H1 (cell line): ENCODE data around the gene SLC19A1. TPM values are rescaled to one million over a fixed set of nuclear protein-coding genes. Genes with fewer than 3 reads are reported as not detected.

Source experiments
- BACH1 ChIP-seq: IDR thresholded peaks from 2 replicates; pipeline ENCODE4 v1.6.1; 2012; ENCODE audit warnings: low read length, improper control_type of control experiment
- CTBP2 ChIP-seq: IDR thresholded peaks from 2 replicates; pipeline ENCODE4 v1.7.0; 2011; ENCODE audit warnings: borderline replicate concordance, mild to moderate bottlenecking, moderate library complexity, mixed read lengths, low read length; ENCODE audit not compliant: insufficient read depth, insufficient read length
- MAFK ChIP-seq: IDR thresholded peaks from 2 replicates; pipeline ENCODE4 v1.6.1; 2012; ENCODE audit warnings: low read depth, mild to moderate bottlenecking, improper control_type of control experiment, low read length
- NRF1 ChIP-seq: IDR thresholded peaks from 2 replicates; pipeline ENCODE4 v1.6.1; 2011; ENCODE audit warnings: mild to moderate bottlenecking, low read depth, low read length, improper control_type of control experiment
- SUZ12 ChIP-seq: fragments of 200-600 bp; sonication (generic); IDR thresholded peaks from 2 replicates; pipeline ENCODE4 v1.6.1; 2012; ENCODE audit warnings: mild to moderate bottlenecking, inconsistent platforms, low read length, moderate library complexity, mixed read lengths
- TAF7 ChIP-seq: optimal IDR thresholded peaks from 2 replicates; pipeline ENCODE3; 2011; ENCODE audit warnings: low read depth, mild to moderate bottlenecking, inconsistent platforms, low read length, moderate library complexity, borderline replicate concordance
- ZNF274 ChIP-seq: IDR thresholded peaks from 2 replicates; pipeline ENCODE4 v1.7.0; 2012; ENCODE audit warnings: low read length, borderline replicate concordance; ENCODE audit errors: extremely low read depth
- polyA plus RNA-seq, 7 experiments: library from polyadenylated mRNA; depleted of rRNA in 3 of 7; stranded (reverse) in 5 of 7; unstranded in 2 of 7; fragments of >200 nt in 5 of 7; fragments of 200-250 nt in 2 of 7; gene quantifications; 1 replicate in 5 of 7; 2 replicates in 1 of 7; 4 replicates in 1 of 7; pipeline versions ENCODE4 v1.2.1 to v1.2.3, GENCODE V29; 2011 to 2013; ENCODE audit warnings: missing spikeins in 2 of 7, mixed read lengths in 2 of 7
- total RNA-seq: library from RNA; stranded (reverse); fragmentation: NEBNext Ultra II Directional; extraction: Animal tissue kit (Norgen Biotek cat#: 25700); gene quantifications from 2 replicates; pipeline ENCODE4 v1.2.1, GENCODE V29; 2021
- TF ChIP-seq, protein P1 (sequence below): fragments of 300-600 bp; sonication (generic); IDR thresholded peaks from 2 replicates; pipeline ENCODE4 v1.7.1; 2012; ENCODE audit warnings: low read length, moderate library complexity, mild to moderate bottlenecking, inconsistent platforms; ENCODE audit not compliant: insufficient replicate concordance
- TF ChIP-seq, protein P2 (sequence below): IDR thresholded peaks from 2 replicates; pipeline ENCODE4 v1.6.1; 2011; ENCODE audit warnings: low read depth, mild to moderate bottlenecking, low read length; ENCODE audit not compliant: insufficient read depth

Gene SLC19A1
- total and polyA plus RNA-seq, 2 of the 8 experiments (the other 6 are each of a cell fraction or from before 2014, with no cell fraction given), result 31.6 to 43.8 TPM

DNA sequence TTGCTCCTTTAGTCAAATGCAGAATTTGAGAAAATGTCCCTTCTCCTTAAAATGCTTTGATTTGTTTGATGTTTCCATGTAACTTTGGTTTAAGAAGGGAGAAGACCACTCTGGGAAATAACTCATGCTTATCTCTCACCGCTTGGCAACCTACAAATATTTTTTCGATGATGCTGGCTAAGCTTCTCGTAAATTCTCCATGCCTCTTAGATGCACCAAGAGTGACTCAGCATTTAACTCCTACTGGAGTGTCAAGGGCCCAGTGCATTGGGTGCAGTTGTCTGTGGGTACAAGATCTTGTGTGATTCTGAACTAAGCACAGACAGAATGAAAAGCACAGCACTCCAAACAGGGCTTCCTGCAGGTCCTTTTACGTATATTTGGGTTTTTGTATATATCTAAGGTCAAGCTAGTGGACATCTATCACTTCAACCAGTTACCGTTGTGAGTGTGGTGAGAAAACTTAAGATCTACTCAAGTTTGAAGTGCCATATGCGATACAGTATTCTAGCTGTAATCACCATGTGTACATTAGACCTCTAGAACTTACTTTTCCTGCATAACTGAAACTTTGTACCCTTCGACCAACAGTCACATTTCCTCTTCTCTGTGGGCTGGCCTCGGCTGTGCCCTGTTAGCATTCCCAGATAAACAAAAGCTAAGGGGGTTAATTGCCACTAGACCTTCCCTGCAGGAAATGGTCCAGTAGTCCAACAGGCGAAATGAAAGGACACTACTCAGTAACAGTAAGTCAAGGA is 81.5 kb downstream of the SLC19A1 start (continued):
- TF ChIP-seq, protein P1, sequence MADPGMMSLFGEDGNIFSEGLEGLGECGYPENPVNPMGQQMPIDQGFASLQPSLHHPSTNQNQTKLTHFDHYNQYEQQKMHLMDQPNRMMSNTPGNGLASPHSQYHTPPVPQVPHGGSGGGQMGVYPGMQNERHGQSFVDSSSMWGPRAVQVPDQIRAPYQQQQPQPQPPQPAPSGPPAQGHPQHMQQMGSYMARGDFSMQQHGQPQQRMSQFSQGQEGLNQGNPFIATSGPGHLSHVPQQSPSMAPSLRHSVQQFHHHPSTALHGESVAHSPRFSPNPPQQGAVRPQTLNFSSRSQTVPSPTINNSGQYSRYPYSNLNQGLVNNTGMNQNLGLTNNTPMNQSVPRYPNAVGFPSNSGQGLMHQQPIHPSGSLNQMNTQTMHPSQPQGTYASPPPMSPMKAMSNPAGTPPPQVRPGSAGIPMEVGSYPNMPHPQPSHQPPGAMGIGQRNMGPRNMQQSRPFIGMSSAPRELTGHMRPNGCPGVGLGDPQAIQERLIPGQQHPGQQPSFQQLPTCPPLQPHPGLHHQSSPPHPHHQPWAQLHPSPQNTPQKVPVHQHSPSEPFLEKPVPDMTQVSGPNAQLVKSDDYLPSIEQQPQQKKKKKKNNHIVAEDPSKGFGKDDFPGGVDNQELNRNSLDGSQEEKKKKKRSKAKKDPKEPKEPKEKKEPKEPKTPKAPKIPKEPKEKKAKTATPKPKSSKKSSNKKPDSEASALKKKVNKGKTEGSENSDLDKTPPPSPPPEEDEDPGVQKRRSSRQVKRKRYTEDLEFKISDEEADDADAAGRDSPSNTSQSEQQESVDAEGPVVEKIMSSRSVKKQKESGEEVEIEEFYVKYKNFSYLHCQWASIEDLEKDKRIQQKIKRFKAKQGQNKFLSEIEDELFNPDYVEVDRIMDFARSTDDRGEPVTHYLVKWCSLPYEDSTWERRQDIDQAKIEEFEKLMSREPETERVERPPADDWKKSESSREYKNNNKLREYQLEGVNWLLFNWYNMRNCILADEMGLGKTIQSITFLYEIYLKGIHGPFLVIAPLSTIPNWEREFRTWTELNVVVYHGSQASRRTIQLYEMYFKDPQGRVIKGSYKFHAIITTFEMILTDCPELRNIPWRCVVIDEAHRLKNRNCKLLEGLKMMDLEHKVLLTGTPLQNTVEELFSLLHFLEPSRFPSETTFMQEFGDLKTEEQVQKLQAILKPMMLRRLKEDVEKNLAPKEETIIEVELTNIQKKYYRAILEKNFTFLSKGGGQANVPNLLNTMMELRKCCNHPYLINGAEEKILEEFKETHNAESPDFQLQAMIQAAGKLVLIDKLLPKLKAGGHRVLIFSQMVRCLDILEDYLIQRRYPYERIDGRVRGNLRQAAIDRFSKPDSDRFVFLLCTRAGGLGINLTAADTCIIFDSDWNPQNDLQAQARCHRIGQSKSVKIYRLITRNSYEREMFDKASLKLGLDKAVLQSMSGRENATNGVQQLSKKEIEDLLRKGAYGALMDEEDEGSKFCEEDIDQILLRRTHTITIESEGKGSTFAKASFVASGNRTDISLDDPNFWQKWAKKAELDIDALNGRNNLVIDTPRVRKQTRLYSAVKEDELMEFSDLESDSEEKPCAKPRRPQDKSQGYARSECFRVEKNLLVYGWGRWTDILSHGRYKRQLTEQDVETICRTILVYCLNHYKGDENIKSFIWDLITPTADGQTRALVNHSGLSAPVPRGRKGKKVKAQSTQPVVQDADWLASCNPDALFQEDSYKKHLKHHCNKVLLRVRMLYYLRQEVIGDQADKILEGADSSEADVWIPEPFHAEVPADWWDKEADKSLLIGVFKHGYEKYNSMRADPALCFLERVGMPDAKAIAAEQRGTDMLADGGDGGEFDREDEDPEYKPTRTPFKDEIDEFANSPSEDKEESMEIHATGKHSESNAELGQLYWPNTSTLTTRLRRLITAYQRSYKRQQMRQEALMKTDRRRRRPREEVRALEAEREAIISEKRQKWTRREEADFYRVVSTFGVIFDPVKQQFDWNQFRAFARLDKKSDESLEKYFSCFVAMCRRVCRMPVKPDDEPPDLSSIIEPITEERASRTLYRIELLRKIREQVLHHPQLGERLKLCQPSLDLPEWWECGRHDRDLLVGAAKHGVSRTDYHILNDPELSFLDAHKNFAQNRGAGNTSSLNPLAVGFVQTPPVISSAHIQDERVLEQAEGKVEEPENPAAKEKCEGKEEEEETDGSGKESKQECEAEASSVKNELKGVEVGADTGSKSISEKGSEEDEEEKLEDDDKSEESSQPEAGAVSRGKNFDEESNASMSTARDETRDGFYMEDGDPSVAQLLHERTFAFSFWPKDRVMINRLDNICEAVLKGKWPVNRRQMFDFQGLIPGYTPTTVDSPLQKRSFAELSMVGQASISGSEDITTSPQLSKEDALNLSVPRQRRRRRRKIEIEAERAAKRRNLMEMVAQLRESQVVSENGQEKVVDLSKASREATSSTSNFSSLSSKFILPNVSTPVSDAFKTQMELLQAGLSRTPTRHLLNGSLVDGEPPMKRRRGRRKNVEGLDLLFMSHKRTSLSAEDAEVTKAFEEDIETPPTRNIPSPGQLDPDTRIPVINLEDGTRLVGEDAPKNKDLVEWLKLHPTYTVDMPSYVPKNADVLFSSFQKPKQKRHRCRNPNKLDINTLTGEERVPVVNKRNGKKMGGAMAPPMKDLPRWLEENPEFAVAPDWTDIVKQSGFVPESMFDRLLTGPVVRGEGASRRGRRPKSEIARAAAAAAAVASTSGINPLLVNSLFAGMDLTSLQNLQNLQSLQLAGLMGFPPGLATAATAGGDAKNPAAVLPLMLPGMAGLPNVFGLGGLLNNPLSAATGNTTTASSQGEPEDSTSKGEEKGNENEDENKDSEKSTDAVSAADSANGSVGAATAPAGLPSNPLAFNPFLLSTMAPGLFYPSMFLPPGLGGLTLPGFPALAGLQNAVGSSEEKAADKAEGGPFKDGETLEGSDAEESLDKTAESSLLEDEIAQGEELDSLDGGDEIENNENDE, result no peak
- TF ChIP-seq, protein P2, sequence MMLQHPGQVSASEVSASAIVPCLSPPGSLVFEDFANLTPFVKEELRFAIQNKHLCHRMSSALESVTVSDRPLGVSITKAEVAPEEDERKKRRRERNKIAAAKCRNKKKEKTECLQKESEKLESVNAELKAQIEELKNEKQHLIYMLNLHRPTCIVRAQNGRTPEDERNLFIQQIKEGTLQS, result no peak
- TF ChIP-seq BACH1 (peak; percentile 63), MAFK (0 out of 2 replicates have a peak, but pooled peaks have one; percentile 23), SUZ12 (no peak), NRF1 (no peak), CTBP2 (no peak), TAF7 (no peak), ZNF274 (no peak)
